Myocyte (in vitro differentiated cells): ENCODE measurements around the gene CCND1. TPM values are rescaled to one million over a fixed set of nuclear protein-coding genes. Genes with fewer than 3 reads are reported as not detected.
A peak's percentile ranks its signal among the peaks of the same experiment; 100 is the strongest.
"Not testable (repeated sequence)": the region's sequence is repeated elsewhere in the genome, so short reads cannot be mapped to it uniquely, and the experiment has no call there.

Experiments
- DNase-seq: peaks from one replicate; pipeline ENCODE4 v3.0.0-alpha.2; 2012; ENCODE audit warnings: low read depth
- total RNA-seq: library from RNA; depleted of rRNA; stranded (reverse); fragments of >200 nt; gene quantifications from 2 replicates; pipeline ENCODE4 v1.2.3, GENCODE V29; 2014

Gene CCND1
- total RNA-seq, 1 donor from 2014 or later, result 107 TPM

DNA sequence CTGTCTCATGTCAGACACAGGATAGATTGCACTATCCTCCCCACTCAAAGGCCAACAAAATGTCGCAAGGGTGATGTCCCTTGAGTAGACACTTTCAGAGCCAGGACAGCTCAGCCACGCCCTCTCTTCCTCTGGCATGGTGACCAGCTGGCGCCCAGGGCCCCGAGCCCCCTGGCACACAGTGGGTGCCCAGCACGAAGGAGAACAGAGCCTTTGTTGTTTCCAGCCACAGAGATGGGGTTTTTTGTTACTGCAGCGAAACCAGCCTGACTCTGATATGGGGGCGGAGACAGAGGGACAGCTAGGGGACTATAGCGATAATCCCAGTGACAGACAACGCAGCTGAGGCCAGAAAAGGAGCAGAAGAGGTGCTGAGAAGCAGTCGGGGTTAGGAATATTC, 23.3 kb upstream of the CCND1 start:
- no peak for DNase-seq

DNA sequence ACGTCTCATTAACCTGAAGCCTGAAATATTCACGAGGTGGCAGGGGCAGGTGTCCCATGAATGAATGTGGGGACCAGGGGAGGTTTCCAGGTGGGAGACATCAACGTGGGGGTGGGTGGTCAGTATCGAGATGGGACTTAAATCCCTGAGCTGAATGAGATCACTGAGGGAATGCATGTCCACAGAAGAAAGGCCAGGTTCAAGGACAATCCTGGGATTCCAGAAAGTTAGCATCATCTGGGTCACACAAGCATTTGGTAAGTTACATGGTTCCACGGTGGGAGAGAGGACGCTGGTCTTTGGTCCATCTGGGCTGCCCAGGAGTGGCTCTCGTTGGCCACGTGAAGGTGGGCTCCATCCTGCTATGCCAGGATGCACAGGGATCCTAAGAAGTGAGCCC, 22.7 kb upstream of the CCND1 start:
- DNase-seq, result no peak

DNA sequence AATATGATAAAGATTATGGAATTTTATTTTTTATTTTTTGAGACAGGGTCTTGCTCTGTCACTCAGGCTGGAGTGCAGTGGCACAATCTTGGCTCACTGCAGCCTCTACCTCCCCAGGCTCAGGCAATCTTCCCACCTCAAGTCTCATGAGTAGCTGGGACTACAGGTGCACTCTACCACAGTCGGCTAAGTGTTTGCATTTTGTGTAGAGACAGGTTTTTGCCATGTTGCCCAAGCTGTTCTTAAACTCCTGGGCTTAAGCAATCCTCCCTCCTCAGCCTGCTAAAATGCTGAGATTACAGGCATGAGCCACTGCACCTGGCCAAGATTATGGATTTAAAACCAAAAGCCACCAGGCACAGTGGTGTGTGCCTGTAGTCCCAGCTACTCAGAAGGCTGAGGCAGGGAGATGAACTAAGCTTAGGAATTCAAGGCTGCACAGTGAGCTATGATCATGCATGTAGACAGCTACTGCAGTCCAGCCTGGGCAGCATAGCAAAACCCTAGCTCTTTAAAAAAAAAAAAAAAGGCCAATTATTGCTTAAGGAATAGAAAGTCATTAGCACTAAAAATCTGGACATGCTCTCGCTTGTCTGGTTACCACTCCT, 20.2 kb upstream of the CCND1 start:
- peak; percentile 1 for DNase-seq

DNA sequence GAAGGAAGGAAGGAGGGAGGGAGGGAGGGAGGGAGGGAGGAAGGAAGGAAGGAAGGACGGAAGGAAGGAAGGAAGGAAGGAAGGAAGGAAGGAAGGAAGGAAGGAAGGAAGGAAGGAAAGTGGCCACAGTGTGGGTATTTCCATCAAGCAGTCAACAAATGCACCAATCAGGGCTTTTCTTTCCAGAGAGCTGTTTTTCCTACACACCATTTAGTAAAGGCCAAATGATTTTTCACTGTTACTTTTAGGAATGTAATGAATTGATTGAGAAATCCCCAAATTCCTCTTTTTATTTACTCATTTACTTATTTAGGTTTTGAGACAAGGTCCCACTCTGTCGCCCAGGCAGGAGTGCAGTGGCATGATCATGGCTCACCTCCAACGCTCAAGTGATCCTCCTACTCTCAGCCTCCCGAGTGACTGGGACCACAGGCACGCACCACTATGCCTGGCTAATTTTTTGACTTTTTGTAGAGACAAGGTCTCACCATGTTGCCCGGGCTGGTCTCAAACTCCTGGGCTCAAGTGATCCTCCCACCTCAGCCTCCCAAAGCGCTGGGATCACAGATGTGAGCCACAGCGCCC, 18.8 kb upstream of the CCND1 start:
- DNase-seq, result not testable (repeated sequence)

DNA sequence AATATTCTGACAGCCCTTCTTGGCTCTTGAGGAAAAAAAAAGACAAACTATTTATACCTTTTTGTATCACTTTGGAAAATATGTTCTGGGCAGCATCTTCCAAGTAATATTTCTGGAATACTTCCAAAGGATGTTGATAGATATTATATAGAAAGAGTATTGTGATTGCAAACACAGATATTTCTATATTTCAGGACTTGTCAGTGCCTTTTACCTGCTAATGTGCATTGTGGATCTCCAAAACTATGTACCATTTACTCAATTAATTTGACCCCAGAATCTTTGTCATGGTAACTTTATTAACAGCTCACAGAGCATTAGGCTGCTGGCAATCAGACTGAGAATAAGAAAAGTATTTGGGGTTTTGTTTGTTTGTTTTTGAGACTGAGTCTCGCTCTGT, 16.7 kb upstream of the CCND1 start:
- no peak for DNase-seq

DNA sequence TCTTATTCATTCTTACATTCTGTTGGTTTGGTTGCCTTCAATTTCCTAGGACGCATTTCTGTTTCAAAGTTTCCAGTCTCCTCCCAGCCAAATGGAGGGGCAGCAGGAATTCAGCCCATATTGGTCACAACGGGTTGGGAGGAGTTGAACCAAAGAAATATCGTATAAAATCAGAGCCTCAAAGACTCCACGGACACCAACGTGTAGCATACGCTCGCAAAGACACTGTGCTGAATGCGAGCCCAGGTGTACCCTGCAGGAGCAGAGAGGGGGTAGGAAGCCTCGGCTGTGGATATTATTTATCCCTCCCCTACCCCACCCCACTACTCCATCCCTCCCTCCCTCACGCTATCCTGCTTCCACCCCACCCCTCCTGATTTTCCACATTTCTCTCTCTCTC, 15.5 kb upstream of the CCND1 start:
- no peak for DNase-seq

DNA sequence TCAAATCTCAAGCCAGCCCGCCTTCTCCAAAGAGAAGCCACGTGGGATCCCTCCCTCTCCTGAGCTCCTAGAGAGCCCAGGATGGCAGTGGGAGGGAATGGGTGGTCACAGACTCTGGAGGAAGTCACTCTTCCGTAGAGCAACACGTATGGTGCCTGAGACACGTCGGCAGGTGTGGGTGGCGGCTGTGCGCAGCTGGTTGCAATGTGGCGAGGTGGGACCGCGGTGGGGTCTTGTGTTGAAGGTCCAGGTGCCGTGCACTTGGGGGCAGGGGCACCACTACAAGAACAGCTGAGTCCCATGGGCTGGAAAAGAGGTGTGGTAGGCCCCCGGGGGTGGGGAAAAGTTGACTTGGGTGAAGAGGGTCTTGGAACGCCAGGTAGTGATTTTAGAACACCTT, 13.4 kb upstream of the CCND1 start:
- DNase-seq, result no peak

DNA sequence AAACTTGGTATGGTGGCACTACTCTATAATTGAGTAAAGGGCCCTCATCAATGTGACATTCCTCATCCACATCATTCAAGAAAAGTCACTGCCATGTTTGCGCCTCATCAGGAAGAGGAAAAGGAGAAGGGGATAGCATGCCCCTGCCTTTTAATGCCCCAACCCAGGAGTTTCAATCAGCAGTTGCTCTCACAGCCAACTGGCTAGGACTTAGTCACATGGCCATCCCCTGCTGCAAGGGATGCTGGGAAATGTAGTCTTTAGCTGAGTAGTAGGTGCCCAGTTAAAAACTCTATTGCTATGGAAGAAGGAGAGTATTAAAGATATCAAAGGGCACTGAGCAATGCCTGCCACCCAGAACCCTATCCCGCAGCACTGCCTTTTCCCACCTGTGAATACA, 10.9 kb upstream of the CCND1 start:
- DNase-seq, result no peak

DNA sequence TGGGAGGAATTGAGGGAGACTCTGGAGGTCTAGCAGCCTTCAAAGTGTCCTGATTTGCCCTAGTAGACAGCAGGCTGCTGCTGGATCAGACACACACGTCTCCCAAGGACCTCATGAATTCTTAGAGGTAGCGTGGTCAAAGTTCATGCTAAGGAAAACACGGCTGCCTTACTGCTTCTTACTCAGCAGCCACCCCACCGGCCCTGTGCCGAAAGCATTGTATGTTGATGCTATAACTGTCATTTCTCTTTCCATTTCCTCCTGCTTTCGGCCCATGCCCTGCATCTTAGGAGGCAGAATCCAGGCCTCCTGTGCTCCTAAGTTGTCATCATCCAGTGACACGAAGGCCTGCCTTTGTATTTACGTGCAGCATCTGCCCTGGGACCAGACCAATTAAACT, 10.5 kb upstream of the CCND1 start:
- DNase-seq, result no peak

DNA sequence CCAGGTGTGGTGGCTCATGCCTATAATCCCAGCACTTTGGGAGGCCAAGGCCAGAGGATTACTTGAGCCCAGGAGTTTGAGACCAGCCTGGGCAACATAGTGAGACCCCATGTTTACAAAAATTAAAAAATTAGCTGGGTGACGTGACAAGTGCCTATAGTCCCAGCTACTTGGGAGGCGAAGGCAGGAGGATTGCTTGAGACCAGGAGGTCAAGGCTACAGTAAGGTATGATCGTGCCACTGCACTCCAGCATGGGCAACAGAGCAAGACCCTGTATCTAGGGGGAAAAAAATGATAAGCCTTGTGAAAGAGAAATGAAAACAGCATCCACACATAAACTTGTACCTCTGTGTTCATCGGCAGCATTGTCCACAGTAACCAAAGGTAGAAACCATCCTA, 8.1 kb upstream of the CCND1 start:
- no peak for DNase-seq

DNA sequence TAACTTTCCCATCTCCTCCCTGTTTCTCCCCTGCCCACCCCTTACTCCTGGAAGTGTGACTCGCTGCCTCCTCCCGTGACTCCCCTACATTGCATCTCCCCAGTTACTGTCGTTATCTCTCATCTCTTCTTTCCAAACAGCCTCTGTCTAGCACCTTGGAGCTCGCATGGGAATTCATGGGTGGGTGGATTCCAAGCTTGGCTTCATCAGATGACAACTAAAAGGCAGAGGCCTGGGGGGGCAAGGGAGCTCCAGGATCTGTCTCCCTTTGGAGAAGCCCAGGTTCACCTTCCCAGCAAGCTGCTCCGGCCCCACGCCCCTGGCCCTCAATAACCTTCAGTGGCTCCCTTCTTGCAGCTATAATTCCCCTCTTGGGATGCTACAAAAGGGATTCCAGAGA, 6.9 kb upstream of the CCND1 start:
- DNase-seq, result no peak

DNA sequence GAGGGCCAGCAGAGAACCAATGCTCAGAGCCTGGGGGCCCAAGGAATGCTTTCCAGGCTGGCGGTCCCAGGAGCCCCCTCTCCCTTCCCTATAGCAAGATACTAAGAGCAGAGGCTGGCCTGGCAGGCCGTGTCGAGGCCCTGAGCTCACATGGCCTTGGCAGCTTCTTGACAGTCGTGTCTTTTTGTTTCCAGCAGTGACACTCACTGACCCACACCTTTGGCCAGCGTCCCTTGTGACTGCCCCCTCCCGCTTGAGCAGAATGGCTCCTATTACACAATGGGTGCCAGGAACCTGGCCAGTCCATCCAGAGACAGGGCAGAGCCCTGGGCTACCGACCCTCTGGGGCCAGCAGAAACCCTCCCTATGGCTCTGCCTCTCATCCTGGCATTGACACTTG, 6.4 kb upstream of the CCND1 start:
- DNase-seq, result no peak

DNA sequence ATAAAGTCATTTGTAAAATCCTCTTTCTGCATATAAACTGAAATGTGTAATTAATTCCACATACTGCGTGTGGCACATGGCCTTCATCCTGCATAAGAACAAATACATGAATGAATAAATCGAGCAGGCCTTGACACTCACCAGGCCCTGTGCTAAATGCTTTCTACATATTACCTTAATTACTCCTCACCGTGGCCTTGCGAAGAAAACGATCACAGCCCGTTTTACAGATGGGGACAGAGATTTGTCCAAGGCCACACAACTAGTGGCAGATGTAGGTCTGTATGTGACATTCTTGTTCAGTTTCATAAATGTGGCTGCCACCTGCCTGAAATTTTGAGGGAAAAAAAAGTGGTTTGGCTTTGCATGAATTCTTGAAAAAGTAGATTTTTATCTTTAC, 5.8 kb upstream of the CCND1 start:
- DNase-seq, result no peak

DNA sequence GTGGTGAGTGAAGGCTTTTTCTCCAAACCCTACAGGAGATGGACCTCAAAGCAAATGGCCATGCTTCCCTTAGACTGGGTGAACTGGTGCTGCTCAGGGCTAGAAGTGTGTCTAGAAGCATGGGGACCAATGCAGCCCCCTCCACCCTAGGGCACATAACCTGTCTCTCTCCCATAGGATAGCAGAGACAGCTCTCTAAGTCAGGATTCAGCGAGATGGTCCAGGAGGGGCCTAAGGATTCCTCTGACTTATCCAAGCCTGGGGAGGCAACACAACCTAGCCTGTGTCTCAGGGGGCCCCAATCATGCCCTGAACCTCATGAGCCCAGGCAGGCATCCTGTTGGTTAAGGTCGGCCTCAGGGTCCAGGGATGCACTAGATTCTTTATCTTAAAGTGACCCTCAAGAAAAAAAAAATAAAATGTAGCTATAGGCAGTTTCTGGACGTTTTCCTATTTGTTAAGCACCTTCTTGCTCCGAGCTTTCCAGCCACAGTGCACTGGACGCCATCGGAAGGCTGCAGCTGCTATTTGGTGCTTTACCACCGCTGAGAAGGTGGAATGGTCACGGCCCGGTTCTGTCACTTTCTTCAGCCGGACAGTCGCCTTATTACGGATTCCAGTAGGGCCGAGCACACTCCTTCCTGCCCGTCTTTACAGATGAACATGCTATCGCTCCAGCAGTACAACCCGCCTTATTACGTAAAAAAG, 5.0 kb upstream of the CCND1 start:
- DNase-seq, result no peak

DNA sequence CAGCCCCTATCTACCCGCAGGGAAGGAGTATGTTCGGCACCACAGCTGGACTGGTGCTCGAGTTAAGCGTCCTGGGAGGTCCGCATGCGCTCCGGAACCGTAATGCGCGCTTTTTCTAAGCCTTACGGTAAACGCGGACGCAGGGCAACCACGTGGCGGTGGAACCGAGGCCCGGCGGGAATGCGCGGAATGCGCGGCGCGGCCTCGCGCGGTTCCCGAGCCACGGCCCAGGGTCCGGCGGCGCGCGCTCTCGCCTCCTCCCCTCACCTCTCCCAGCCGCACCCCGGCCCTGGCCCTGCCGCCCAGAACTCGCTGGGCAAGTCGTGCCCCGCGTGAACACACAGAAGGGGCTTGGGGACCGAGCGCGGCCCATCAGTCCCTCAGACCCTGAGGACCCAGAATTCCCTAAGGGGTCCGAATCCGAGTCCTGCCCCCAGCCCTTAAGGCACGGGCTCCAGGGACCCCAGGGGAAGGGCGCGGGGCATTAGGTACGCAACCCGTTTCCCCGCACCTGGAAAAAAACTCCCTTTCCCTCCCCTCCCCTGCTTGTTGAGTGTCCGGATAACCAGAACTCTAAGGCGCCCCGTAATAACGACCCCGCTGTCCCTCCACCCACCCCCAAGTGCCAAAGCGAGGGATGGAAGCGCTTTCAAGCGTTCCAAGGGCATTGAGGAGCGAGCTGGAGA, 4.3 kb upstream of the CCND1 start:
- peak; percentile 85 for DNase-seq

DNA sequence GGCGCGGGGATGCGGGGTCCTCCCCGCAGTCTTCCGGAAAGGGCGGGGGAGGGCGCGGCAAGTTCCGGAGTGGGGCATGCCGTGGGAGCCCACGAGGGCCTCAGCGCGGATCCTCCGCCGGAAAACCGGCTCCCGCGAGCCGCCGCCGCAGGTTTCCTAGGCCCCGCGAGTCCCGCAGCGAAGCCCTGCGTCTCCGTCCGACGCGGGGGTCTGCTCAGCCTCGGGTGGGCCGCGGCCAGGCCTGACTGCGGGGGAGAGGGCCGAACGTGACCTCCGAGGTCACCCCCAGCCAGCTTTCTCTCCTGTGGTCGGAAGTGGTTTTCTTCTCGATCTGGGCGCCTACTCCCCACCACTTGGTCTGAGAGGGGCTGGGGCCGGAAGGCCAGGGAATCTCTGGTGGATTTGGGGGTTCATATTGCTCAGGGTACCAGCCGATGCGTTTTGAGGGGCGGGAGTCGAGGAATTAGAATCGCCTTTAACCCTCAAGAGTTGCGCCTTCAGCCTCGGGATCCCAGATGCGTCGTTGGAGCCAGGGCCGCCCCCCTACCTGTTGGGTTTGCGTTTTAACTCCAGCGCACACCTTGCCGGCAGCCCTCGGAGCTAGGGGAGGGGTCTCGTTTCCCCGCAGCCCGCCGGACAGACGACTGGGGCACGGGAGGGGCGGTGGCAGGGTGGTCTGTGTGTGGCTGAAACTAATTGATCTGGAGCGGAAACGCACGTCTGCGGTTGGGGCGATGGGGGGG, 3.6 kb upstream of the CCND1 start:
- no peak for DNase-seq

DNA sequence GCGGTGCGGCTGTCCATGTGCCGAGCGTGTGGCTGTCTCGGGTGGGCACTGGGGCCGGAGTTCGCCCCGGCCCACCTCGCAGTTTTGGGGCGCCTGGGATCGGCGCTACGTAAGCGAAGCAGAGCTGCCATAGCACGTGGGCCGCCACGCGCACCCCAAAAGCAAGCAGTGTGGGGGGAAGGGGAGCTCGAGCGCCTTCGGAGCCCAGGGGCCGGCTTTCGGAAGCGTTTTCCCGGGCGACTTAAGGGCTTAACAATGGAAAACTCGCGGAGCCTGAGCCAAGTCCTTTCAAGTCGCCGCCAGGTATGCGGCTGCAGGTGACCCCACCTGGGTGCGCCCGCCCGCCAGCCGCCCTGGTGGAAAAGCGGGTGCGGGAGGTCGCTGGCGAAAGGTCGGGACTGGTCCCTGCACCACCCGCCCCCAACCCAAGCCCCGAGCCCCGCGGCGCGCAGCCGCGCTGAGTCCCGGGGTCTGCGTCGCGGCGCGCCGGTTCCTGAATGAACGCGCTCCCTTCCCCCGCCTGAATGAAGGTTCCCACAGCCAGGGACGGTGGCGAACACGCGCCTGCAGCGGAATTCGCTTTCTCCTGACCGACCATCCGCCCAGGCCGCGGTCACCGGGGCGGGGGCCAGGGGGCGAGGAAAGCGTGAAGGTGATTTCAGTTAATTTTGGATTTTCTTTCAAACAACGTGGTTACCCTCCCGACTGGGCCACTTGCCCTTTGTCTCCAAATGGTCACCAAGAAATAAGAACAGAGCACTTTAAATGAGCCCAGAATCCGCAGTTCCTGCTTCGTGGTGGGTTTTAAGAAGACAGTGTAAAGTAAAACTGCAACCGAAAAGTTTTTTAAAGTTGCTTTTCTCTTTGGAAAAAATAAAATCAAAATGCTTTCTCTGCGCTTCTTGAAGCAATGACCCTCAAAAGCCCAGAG, 2.8 kb upstream of the CCND1 start:
- DNase-seq, result peak; percentile 64

DNA sequence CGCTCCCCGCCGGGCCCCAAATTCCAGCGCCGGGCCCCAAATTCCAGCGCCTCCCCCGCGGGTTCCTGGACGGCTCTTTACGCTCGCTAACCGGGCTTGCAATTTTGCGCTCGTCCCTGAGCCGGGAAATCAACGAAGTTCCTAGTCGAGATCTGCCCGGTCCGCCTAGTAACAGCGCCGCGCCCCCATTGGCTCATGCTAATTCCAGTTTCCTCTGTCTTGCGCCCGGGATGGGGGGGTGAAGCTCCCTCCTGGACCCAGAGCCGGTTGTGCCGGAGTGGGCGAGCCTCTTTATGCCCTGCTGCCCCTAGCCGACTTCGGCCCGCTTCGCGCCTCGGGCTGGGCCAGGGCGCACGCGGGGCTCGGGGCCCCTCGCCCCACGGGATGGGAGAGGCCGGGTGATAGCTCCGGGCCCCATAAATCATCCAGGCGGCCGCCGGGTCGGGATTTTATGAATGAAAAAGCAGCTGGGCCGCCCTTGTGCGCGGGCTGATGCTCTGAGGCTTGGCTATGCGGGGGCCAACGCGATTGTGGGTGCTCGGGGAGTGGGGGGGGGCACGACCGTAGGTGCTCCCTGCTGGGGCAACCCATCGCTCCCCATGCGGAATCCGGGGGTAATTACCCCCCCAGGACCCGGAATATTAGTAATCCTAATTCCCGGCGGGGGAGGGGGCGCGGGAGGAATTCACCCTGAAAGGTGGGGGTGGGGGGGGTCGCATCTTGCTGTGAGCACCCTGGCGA, 1.8 kb upstream of the CCND1 start:
- DNase-seq, result peak; percentile 97

DNA sequence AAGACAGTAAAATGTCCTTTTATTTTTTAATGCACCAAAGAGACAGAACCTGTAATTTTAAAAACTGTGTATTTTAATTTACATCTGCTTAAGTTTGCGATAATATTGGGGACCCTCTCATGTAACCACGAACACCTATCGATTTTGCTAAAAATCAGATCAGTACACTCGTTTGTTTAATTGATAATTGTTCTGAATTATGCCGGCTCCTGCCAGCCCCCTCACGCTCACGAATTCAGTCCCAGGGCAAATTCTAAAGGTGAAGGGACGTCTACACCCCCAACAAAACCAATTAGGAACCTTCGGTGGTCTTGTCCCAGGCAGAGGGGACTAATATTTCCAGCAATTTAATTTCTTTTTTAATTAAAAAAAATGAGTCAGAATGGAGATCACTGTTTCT, 1.1 kb upstream of the CCND1 start:
- DNase-seq, result no peak
